Large intestine (tissue), 3 donors: Measurements from ENCODE around the gene LATS1. TPM values are rescaled to one million over a fixed set of nuclear protein-coding genes. Genes with fewer than 3 reads are reported as not detected.
"Not testable (repeated sequence)": the region's sequence is repeated elsewhere in the genome, so short reads cannot be mapped to it uniquely, and the experiment has no call there.

Experiments used
- DNase-seq, 2 donors: peaks; one replicate each; pipeline versions ENCODE4 v3.0.0 to v3.0.0-alpha.2; 2013
- H3K27ac ChIP-seq: one replicate; pipeline ENCODE4 v1.5.1; 2013; ENCODE audit warnings: low read length
- H3K27me3 ChIP-seq: 2 replicates; pipeline ENCODE4 v1.6.1; 2013; ENCODE audit warnings: low read length; ENCODE audit not compliant: control insufficient read depth, insufficient read depth
- H3K36me3 ChIP-seq: 2 replicates; pipeline ENCODE4 v1.6.1; 2013; ENCODE audit warnings: low read length; ENCODE audit not compliant: control insufficient read depth, insufficient read depth
- H3K4me1 ChIP-seq: one replicate; pipeline ENCODE4 v1.6.1; 2013; ENCODE audit warnings: low read length; ENCODE audit not compliant: control insufficient read depth, insufficient read depth
- H3K4me3 ChIP-seq: one replicate; pipeline ENCODE4 v1.5.1; 2013; ENCODE audit warnings: low read length
- H3K9me3 ChIP-seq: one replicate; pipeline ENCODE4 v1.6.1; 2013; ENCODE audit warnings: mild to moderate bottlenecking, low read depth, low read length, moderate library complexity; ENCODE audit not compliant: control insufficient read depth
- WGBS: methylation state at CpG from one replicate; pipeline ENCODE4 v1.1.5; 2013; ENCODE audit warnings: low lambda C conversion rate; ENCODE audit not compliant: insufficient coverage; 5-methylcytosine and 5-hydroxymethylcytosine counted together
- polyA plus RNA-seq: library from polyadenylated mRNA; unstranded; fragments of 120-200 nt; gene quantifications from one replicate; pipeline ENCODE4 v1.2.1, GENCODE V29; 2013

Gene LATS1
- polyA plus RNA-seq, 1 donor, result 24.4 TPM

- Histone ChIP-seq H3K4me3 (no peak overlapping the region), H3K9me3 (no peaks in the 10 kb centered on the region), H3K4me1 (peaks cover 8% of the 10 kb centered on the region), H3K36me3 (peaks cover 3% of the 10 kb centered on the region), H3K27ac (no peak overlapping the region), H3K27me3 (no peaks in the 10 kb centered on the region)
- no peak for DNase-seq
- 100% methylated on average over 3 of the region's 5 CpGs for WGBS
These were observed 6.2 kb downstream of the LATS1 start for GRCh38 chr6:149711711-149712110.

DNA sequence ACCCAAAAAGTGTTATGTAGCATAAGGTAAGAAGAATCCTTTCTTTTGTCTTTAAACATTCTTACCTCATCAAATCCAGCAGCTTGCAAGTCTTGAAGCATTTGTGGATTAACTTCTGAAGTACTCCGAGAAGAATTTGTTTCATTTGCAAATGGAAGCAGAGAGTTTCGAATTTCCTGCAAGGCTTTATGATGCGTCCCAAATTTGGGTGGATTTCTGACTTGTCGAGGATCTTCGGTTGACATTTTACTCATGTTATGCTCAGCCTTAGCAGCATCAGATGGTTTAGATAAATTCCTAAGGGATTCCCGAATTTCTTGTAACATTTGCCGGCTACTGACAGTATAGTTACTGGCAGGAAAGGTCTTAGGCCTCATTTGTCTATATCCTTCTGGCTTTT is 16.2 kb downstream of the LATS1 start:
- Histone ChIP-seq H3K27ac (no peak overlapping the region), H3K4me1 (no peaks in the 10 kb centered on the region), H3K36me3 (peaks cover 12% of the 10 kb centered on the region), H3K4me3 (no peak overlapping the region), H3K9me3 (no peaks in the 10 kb centered on the region), H3K27me3 (no peaks in the 10 kb centered on the region)
- WGBS, result 92% methylated on average over 2 of the region's 7 CpGs
- no peak for DNase-seq

DNA sequence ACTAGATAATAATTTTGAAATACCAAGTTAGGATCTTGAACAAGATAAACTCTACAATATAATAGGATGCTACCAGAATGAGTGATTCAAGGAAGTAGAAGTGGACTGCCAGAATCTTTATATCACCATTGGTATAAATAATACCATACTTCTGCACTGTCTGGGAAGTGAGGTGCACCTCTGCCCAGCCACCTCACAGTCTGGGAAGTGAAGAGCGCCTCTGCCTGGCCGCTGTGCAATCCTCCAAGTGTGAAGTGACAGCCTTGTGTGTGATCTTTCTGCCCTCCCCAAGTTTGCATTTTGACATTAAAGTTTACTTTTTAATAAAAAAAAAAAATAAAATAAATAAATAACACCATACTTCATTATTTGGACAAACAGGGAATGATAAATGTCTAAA is 18.8 kb downstream of the LATS1 start:
- H3K4me1 ChIP-seq, result no peaks in the 10 kb centered on the region
- H3K27ac ChIP-seq, result no peak overlapping the region
- no peaks in the 10 kb centered on the region for H3K27me3 ChIP-seq
- peaks cover 17% of the 10 kb centered on the region for H3K36me3 ChIP-seq
- DNase-seq, result no peak
- H3K4me3 ChIP-seq, result no peak overlapping the region
- no peaks in the 10 kb centered on the region for H3K9me3 ChIP-seq
- WGBS, result no CpG with 5 or more reads among the region's 2 CpGs

DNA sequence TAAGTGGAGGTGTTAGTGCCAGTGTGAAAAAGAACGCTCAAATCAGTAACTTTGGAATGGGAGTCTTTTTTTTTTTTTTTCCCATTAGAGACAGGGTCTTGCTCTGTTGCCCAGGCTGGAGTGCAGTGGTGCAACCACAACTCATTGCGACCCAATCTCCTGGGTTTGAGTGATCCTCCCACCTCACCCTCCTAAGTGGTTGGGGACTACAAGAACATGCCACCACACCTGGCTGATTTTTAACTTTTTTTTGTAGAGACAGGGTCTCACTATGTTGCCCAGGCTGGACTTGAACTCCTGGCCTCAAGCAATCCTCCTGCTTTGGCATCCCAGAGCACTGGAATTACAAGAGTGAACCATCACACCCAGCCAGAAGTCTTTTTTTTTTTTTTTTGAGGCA is 19.7 kb downstream of the LATS1 start:
- Histone ChIP-seq H3K27ac (no peak overlapping the region), H3K4me3 (no peak overlapping the region), H3K9me3 (no peaks in the 10 kb centered on the region), H3K4me1 (no peaks in the 10 kb centered on the region), H3K36me3 (peaks cover 25% of the 10 kb centered on the region), H3K27me3 (no peaks in the 10 kb centered on the region)
- no CpG with 5 or more reads among the region's 2 CpGs for WGBS
- DNase-seq, result no peak

- Histone ChIP-seq H3K27ac (no peak overlapping the region), H3K4me1 (no peaks in the 10 kb centered on the region), H3K9me3 (no peaks in the 10 kb centered on the region), H3K27me3 (no peaks in the 10 kb centered on the region), H3K36me3 (peaks cover 35% of the 10 kb centered on the region), H3K4me3 (no peak overlapping the region)
- no peak for DNase-seq
- WGBS, result 60% methylated on average over 1 of the region's 1 CpG
These were observed 21.0 kb downstream of the LATS1 start for GRCh38 chr6:149696901-149697300.

- no peak for DNase-seq
- H3K4me3 ChIP-seq, result no peak overlapping the region
- no peaks in the 10 kb centered on the region for H3K27me3 ChIP-seq
- peaks cover 42% of the 10 kb centered on the region for H3K36me3 ChIP-seq
- no peak overlapping the region for H3K27ac ChIP-seq
- no peaks in the 10 kb centered on the region for H3K4me1 ChIP-seq
- WGBS, result 100% methylated on average over 2 of the region's 2 CpGs
- H3K9me3 ChIP-seq, result no peaks in the 10 kb centered on the region
These were observed 23.0 kb downstream of the LATS1 start for GRCh38 chr6:149694921-149695320.

GRCh38 chr6:149691201-149691600 is 26.7 kb downstream of the LATS1 start:
- Histone ChIP-seq H3K27me3 (no peaks in the 10 kb centered on the region), H3K27ac (no peak overlapping the region), H3K4me1 (no peaks in the 10 kb centered on the region), H3K4me3 (no peak overlapping the region), H3K9me3 (no peaks in the 10 kb centered on the region), H3K36me3 (peaks cover 48% of the 10 kb centered on the region)
- no CpG with 5 or more reads among the region's 2 CpGs for WGBS
- DNase-seq, result no peak

DNA sequence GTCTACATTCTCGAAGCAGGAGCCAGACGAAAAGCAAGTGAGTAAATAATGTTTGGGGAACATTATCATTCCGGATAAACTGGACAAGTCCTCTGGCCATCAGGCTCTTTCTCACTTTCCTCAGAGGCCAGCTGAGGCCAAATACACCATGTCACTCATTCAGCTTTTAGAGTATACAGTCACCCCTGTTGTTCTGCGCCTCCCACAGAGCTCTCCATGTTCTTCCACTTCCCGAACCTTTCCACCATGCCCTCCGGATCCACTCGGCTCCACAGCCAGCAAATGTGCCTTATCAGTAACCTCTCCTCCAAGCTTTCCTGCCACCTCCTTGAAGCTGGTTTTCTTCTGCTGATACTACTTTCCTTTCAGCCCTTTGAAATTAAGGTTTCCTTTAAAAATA is 31.7 kb downstream of the LATS1 start:
- DNase-seq, result no peak
- H3K9me3 ChIP-seq, result no peaks in the 10 kb centered on the region
- peaks cover 38% of the 10 kb centered on the region for H3K36me3 ChIP-seq
- WGBS, result no CpG with 5 or more reads among the region's 7 CpGs
- H3K27me3 ChIP-seq, result no peaks in the 10 kb centered on the region
- H3K4me3 ChIP-seq, result no peak overlapping the region
- no peak overlapping the region for H3K27ac ChIP-seq
- H3K4me1 ChIP-seq, result no peaks in the 10 kb centered on the region

DNA sequence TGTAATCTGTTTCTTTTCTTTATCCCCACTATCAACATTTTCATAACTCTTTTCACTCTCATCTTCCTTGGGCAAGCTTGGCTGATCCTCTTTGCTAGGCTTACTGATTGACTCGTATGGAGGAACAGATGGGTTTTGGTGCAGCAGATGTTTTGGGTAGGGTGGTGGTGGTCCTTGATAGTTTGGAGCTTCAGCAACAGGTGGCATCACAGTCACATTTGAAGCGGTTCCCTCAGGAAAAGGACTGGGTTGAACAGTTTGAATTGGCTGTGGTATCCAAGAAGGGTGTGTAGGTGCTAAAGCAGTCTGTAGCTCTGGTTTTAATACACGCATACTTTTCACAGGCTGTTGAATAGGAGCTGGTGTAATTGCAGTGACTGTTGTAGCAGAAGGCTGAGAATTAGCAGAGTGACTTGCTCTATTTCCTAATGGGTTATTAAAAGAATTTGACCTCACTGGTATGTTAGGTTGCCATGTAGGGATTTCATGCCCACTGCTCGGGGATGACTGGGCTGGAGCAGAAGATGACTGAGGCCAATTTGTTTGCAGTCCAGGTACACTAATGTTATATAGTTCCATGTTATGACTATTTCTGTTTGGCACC is 34.5 kb downstream of the LATS1 start:
- Histone ChIP-seq H3K27ac (no peak overlapping the region), H3K9me3 (no peaks in the 10 kb centered on the region), H3K36me3 (peaks cover 31% of the 10 kb centered on the region), H3K4me1 (no peaks in the 10 kb centered on the region), H3K4me3 (no peak overlapping the region), H3K27me3 (no peaks in the 10 kb centered on the region)
- WGBS, result no CpG with 5 or more reads among the region's 4 CpGs
- no peak for DNase-seq

GRCh38 chr6:149681845-149682244 is 36.1 kb downstream of the LATS1 start:
- H3K4me3 ChIP-seq, H3K27ac ChIP-seq, H3K4me1 ChIP-seq, H3K27me3 ChIP-seq, H3K9me3 ChIP-seq, DNase-seq: not testable (repeated sequence)
- H3K36me3 ChIP-seq, result peaks cover 30% of the 10 kb centered on the region
- 100% methylated on average over 2 of the region's 14 CpGs for WGBS

GRCh38 chr6:149681209-149681608 is 36.7 kb downstream of the LATS1 start:
- no peak for DNase-seq
- Histone ChIP-seq H3K27ac (no peak overlapping the region), H3K27me3 (no peaks in the 10 kb centered on the region), H3K4me1 (no peaks in the 10 kb centered on the region), H3K9me3 (no peaks in the 10 kb centered on the region), H3K4me3 (no peak overlapping the region), H3K36me3 (peaks cover 33% of the 10 kb centered on the region)
